Spleen (tissue), 13 donors: ENCODE data around the gene F9. TPM values are rescaled to one million over a fixed set of nuclear protein-coding genes. Genes with fewer than 3 reads are reported as not detected.

Experiments
- DNase-seq: peaks from one replicate; pipeline ENCODE4 v3.0.0-alpha.2; 2020
- H3K27ac ChIP-seq, 8 donors: fragments of 200-600 bp; sonication (generic) in 7 of 8; 1 replicate in 4 of 8; 2 replicates in 4 of 8; pipeline versions ENCODE4 v1.5.0 to v1.8.0; 2016 to 2021; ENCODE audit warnings: inconsistent platforms in 4 of 8, mild to moderate bottlenecking in 4 of 8, moderate library complexity in 1 of 8
- H3K27me3 ChIP-seq, 7 donors: fragments of 200-600 bp; sonication (generic) in 6 of 7; replicated peaks in 1 of 7; 1 replicate in 4 of 7; 2 replicates in 3 of 7; pipeline versions ENCODE4 v1.5.0 to v1.8.0; 2016 to 2021; ENCODE audit warnings: inconsistent platforms in 3 of 7, mild to moderate bottlenecking in 1 of 7
- H3K36me3 ChIP-seq, 6 donors: fragments of 200-600 bp; sonication (generic) in 5 of 6; 1 replicate in 4 of 6; 2 replicates in 2 of 6; pipeline versions ENCODE4 v1.5.0 to v1.8.0; 2016 to 2021; ENCODE audit warnings: inconsistent platforms in 2 of 6
- H3K4me1 ChIP-seq, 6 donors: fragments of 200-600 bp; sonication (generic) in 5 of 6; 1 replicate in 3 of 6; 2 replicates in 3 of 6; pipeline versions ENCODE4 v1.5.0 to v1.8.0; 2016 to 2021; ENCODE audit warnings: inconsistent platforms in 3 of 6
- H3K4me3 ChIP-seq, 8 donors: fragments of 200-600 bp; sonication (generic) in 7 of 8; 1 replicate in 4 of 8; 2 replicates in 4 of 8; pipeline versions ENCODE4 v1.5.0 to v1.8.0; 2016 to 2021; ENCODE audit warnings: inconsistent platforms in 4 of 8, mild to moderate bottlenecking in 4 of 8, moderate library complexity in 2 of 8
- H3K9me3 ChIP-seq, 8 donors: fragments of 200-600 bp; sonication (generic) in 7 of 8; 1 replicate in 4 of 8; 2 replicates in 4 of 8; pipeline versions ENCODE4 v1.5.0 to v1.8.0; 2016 to 2021; ENCODE audit warnings: inconsistent platforms in 4 of 8
- CTCF ChIP-seq, 11 experiments: fragments of 200-600 bp in 7 of 11; fragments of 450-650 bp in 4 of 11; sonication (generic) in 4 of 11; IDR thresholded peaks in 8 of 11; conservative IDR thresholded peaks in 3 of 11; 1 replicate in 7 of 11; 2 replicates in 4 of 11; pipeline versions ENCODE4 v1.4.0 to v1.8.0; 2016 to 2021; ENCODE audit warnings: antibody characterized with exemption in 11 of 11, inconsistent platforms in 4 of 11, mild to moderate bottlenecking in 1 of 11
- POLR2A ChIP-seq, 3 donors: fragments of 450-650 bp; IDR thresholded peaks; one replicate each; pipeline ENCODE4 v1.5.1; 2017; ENCODE audit warnings: antibody characterized with exemption in 3 of 3, mild to moderate bottlenecking in 1 of 3
- POLR2AphosphoS5 ChIP-seq, 3 donors: sonication (generic); formaldehyde crosslinking; IDR thresholded peaks; one replicate each; pipeline ENCODE4 v1.5.1; 2017; ENCODE audit warnings: antibody characterized with exemption in 3 of 3
- WGBS, 5 donors: extraction: QIAGEN DNeasy Blood & Tissue Kit in 3 of 5; methylation state at CpG; one replicate each; pipeline versions ENCODE4 v1.1.5 to v1.1.7; 2013 to 2018; 5-methylcytosine and 5-hydroxymethylcytosine counted together
- intact Hi-C: fragments of 100-400 bp; cut with DNase I; formaldehyde crosslinking; loops from one replicate; pipeline ENCODE4 v1.15.0; 2023; ENCODE audit warnings: low total_unique reads
- long read RNA-seq, 2 donors: transcript quantifications; one replicate each; lab custom pipeline, GENCODE V29; 2026
- polyA plus RNA-seq, 3 donors: library from polyadenylated mRNA; stranded (reverse); fragments of 200-250 nt; gene quantifications; one replicate each; pipeline ENCODE4 v1.2.1, GENCODE V29; 2013
- total RNA-seq, 7 donors: library from RNA; depleted of rRNA in 3 of 7; stranded (reverse); fragments of >200 nt in 3 of 7; fragmentation: NEBNext Ultra II Directional in 4 of 7; extraction: Animal tissue kit (Norgen Biotek cat#: 25700) in 4 of 7; gene quantifications; one replicate each; pipeline versions ENCODE4 v1.1.0 to v1.2.1, GENCODE V29; 2016 to 2021
- donor health status: healthy with polysubstance abuse.
- donor health status: DM: no; HTN: no; CAD: no; lungs with moderate emphysema.
- donor health status: DM: no; HTN: no; CAD: no.
- donor health status: Bipolar disorder and iron deficiency.
- donor health status: healthy.
- donor health status: DM: no; HTN: no; CAD: no.
- donor health status: DM: yes; HTN: yes; CAD: no.

The F9 gene
- total RNA-seq (not detected), polyA plus RNA-seq (not detected)
- long read RNA-seq, donor 1 = 0 reads
- long read RNA-seq, donor 2 = 0 reads

GRCh38 chrX:139530550-139530949 lies at the start of gene F9:
Gene F9, plus strand, starts transcription at chrX:139530739. Its CDS starts 26 bp downstream, at chrX:139530765.
- no peak within 1 kb of the TSS for H3K4me3 ChIP-seq
- H3K27me3 ChIP-seq = no peaks in the 10 kb centered on the region
- H3K27ac ChIP-seq = no peak within 1 kb of the TSS
- no peak for DNase-seq
- whole genome bisulfite sequencing, 5 donors = 68 to 88% (median 79%) methylated on average over 4 of the region's 4 CpGs
- intact Hi-C loops = no loop called here
- TF ChIP-seq CTCF (IDR thresholded peaks at IDR 0.05 in 8 of 11, conservative IDR thresholded peaks at IDR 0.05 in 3 of 11) (no peak), POLR2AphosphoS5 (IDR thresholded peaks at IDR 0.05) (no peak), POLR2A (IDR thresholded peaks at IDR 0.05) (no peak)
- H3K9me3 ChIP-seq = no peaks in the 10 kb centered on the region
- no peaks in the 10 kb centered on the region for H3K36me3 ChIP-seq
- H3K4me1 ChIP-seq = no peaks in the 10 kb centered on the region

- no peak overlapping the region for H3K27ac ChIP-seq
- no peaks in the 10 kb centered on the region for H3K36me3 ChIP-seq
- no peak for TF ChIP-seq CTCF (IDR thresholded peaks at IDR 0.05 in 8 of 11, conservative IDR thresholded peaks at IDR 0.05 in 3 of 11)
- TF ChIP-seq POLR2A (IDR thresholded peaks at IDR 0.05) = no peak
- TF ChIP-seq POLR2AphosphoS5 (IDR thresholded peaks at IDR 0.05) = no peak
- no peaks in the 10 kb centered on the region for H3K9me3 ChIP-seq
- H3K27me3 ChIP-seq = no peaks in the 10 kb centered on the region
- H3K4me1 ChIP-seq = no peaks in the 10 kb centered on the region
- no peak for DNase-seq
- H3K4me3 ChIP-seq = no peak overlapping the region
- intact Hi-C loops = no loop called here
- 0 to 12% (median 3%) methylated on average over 2 of the region's 2 CpGs for WGBS, 5 donors
Measured at GRCh38 chrX:139483699-139484098, 46.8 kb upstream of the F9 start.

- Histone ChIP-seq H3K4me1 (no peaks in the 10 kb centered on the region), H3K36me3 (no peaks in the 10 kb centered on the region), H3K27me3 (no peaks in the 10 kb centered on the region), H3K4me3 (no peak overlapping the region), H3K9me3 (no peaks in the 10 kb centered on the region), H3K27ac (no peak overlapping the region)
- intact Hi-C loops = no loop called here
- no peak for DNase-seq
- WGBS, 5 donors = 44 to 73% (median 60%) methylated on average over 2 of the region's 2 CpGs
- TF ChIP-seq CTCF (IDR thresholded peaks at IDR 0.05 in 8 of 11, conservative IDR thresholded peaks at IDR 0.05 in 3 of 11) (no peak), POLR2AphosphoS5 (IDR thresholded peaks at IDR 0.05) (no peak), POLR2A (IDR thresholded peaks at IDR 0.05) (no peak)
Measured at GRCh38 chrX:139484591-139484990, 45.9 kb upstream of the F9 start.

- 69 to 88% (median 77%) methylated on average over 5 of the region's 5 CpGs for WGBS, 5 donors
- no peaks in the 10 kb centered on the region for H3K36me3 ChIP-seq
- H3K27ac ChIP-seq = no peak overlapping the region
- H3K4me3 ChIP-seq = no peak overlapping the region
- TF ChIP-seq CTCF (IDR thresholded peaks at IDR 0.05 in 8 of 11, conservative IDR thresholded peaks at IDR 0.05 in 3 of 11) (no peak), POLR2A (IDR thresholded peaks at IDR 0.05) (no peak), POLR2AphosphoS5 (IDR thresholded peaks at IDR 0.05) (no peak)
- H3K4me1 ChIP-seq = no peaks in the 10 kb centered on the region
- no peak for DNase-seq
- no peaks in the 10 kb centered on the region for H3K9me3 ChIP-seq
- H3K27me3 ChIP-seq = no peaks in the 10 kb centered on the region
- intact Hi-C loops = no loop called here
Measured at GRCh38 chrX:139495324-139495723, 35.2 kb upstream of the F9 start.
